ENCODE data around the gene LPCAT2. TPM values are rescaled to one million over a fixed set of nuclear protein-coding genes. Genes with fewer than 3 reads are reported as not detected.

Gene LPCAT2
- total and polyA plus RNA-seq, 2 of the 13 experiments (the other 11 are each of a cell fraction or from before 2014, with no cell fraction given) = 9.9 to 17.6 TPM

- TF ChIP-seq MXD3 (CRISPR knock-in tag; IDR thresholded peaks at IDR 0.05) (peak; percentile 72; the same call in 1 of the 2 replicates), HES4 (CRISPR knock-in tag; IDR thresholded peaks at IDR 0.05; ENCODE audit: borderline replicate concordance) (no peak), ZNF614 (CRISPR knock-in tag; IDR thresholded peaks at IDR 0.05; ENCODE audit: borderline replicate concordance) (peak; percentile 77; the same call in 1 of the 2 replicates), KAT7 (CRISPR knock-in tag; IDR thresholded peaks at IDR 0.05; ENCODE audit: borderline replicate concordance) (no peak), RXRB (CRISPR knock-in tag; IDR thresholded peaks at IDR 0.05; ENCODE audit: borderline replicate concordance) (peak; percentile 68; the same call in 1 of the 2 replicates), FOXA3 (CRISPR knock-in tag; IDR thresholded peaks at IDR 0.05) (peak; percentile 35; the same call in 1 of the 2 replicates), ZNF800 (CRISPR knock-in tag; IDR thresholded peaks at IDR 0.05) (0 out of 2 replicates have a peak, but pooled peaks have one; percentile 63), ZNF225 (CRISPR knock-in tag; IDR thresholded peaks at IDR 0.05) (peak; percentile 59; the same call in 1 of the 2 replicates), RFXAP (CRISPR knock-in tag; IDR thresholded peaks at IDR 0.05; ENCODE audit: borderline replicate concordance) (peak; percentile 63; the same call in 1 of the 2 replicates), ATF6 (CRISPR knock-in tag; conservative IDR thresholded peaks at IDR 0.05) (0 out of 2 replicates have a peak, but pooled peaks have one; percentile 58), FOXK1 (CRISPR knock-in tag; IDR thresholded peaks at IDR 0.05; ENCODE audit: borderline replicate concordance, low read depth) (peak; percentile 31; the same call in 1 of the 2 replicates), MEF2D (CRISPR knock-in tag; IDR thresholded peaks at IDR 0.05) (no peak), ZNF652 (CRISPR knock-in tag; IDR thresholded peaks at IDR 0.05; ENCODE audit: borderline replicate concordance, low read depth) (0 out of 2 replicates have a peak, but pooled peaks have one; percentile 15), ZSCAN5A (CRISPR knock-in tag; IDR thresholded peaks at IDR 0.05; ENCODE audit: borderline replicate concordance) (no peak), ARID3A (IDR thresholded peaks at IDR 0.05; ENCODE audit: low read depth, low read length) (peak; percentile 73; the same call in 1 of the 2 replicates), AGO2 (optimal IDR thresholded peaks at IDR 0.05; ENCODE audit: low read depth, low read length) (no peak), ZNF281 (CRISPR knock-in tag; IDR thresholded peaks at IDR 0.05; ENCODE audit: borderline replicate concordance) (no peak)
Measured at GRCh38 chr16:55465077-55465896, 43.6 kb upstream of the LPCAT2 start (continued).

All from HepG2 (cell line).